Tibial nerve (tissue), 4 donors: ENCODE measurements around the gene DUSP14. TPM values are rescaled to one million over a fixed set of nuclear protein-coding genes. Genes with fewer than 3 reads are reported as not detected.

Experiments
- DNase-seq, 2 donors: peaks; one replicate each; pipeline ENCODE4 v3.0.0-alpha.2; 2019; ENCODE audit warnings: low spot score in 2 of 2
- H3K27ac ChIP-seq, 4 donors: fragments of 200-600 bp; sonication (generic) in 3 of 4; one replicate each; pipeline ENCODE4 v1.5.1; 2017 to 2019; ENCODE audit warnings: mild to moderate bottlenecking in 1 of 4
- H3K27me3 ChIP-seq, 2 donors: fragments of 200-600 bp; sonication (generic) in 1 of 2; one replicate each; pipeline versions ENCODE4 v1.5.1 to v1.6.0; 2017 to 2019
- H3K36me3 ChIP-seq, 3 donors: fragments of 200-600 bp; sonication (generic); one replicate each; pipeline ENCODE4 v1.5.1; 2018 to 2019
- H3K4me1 ChIP-seq, 4 donors: fragments of 200-600 bp; sonication (generic) in 3 of 4; one replicate each; pipeline ENCODE4 v1.5.1; 2017 to 2019
- H3K4me3 ChIP-seq, 4 donors: fragments of 200-600 bp; sonication (generic) in 3 of 4; one replicate each; pipeline ENCODE4 v1.5.1; 2017 to 2019; ENCODE audit warnings: mild to moderate bottlenecking in 1 of 4, moderate library complexity in 1 of 4
- H3K9me3 ChIP-seq, 4 donors: fragments of 200-600 bp; sonication (generic) in 3 of 4; one replicate each; pipeline ENCODE4 v1.5.1; 2017 to 2019
- EP300 ChIP-seq, 2 donors: sonication (generic); formaldehyde crosslinking; IDR thresholded peaks; one replicate each; pipeline ENCODE4 v1.6.1; 2017; ENCODE audit warnings: antibody characterized with exemption in 2 of 2, mild to moderate bottlenecking in 1 of 2
- POLR2A ChIP-seq, 2 donors: fragments of 450-650 bp; IDR thresholded peaks; one replicate each; pipeline ENCODE4 v1.6.1; 2017; ENCODE audit warnings: antibody characterized with exemption in 2 of 2, mild to moderate bottlenecking in 2 of 2, moderate library complexity in 2 of 2
- WGBS, 2 donors: methylation state at CpG; one replicate each; pipeline ENCODE4 v1.1.5; 2018; 5-methylcytosine and 5-hydroxymethylcytosine counted together
- total RNA-seq, 4 donors: library from RNA; depleted of rRNA; stranded (reverse); fragments of >200 nt; gene quantifications; one replicate each; pipeline ENCODE4 v1.1.0, GENCODE V29; 2016
- TF ChIP-seq, protein P1 (sequence below), 5 experiments: fragments of 200-600 bp in 3 of 5; fragments of 450-650 bp in 2 of 5; sonication (generic) in 3 of 5; IDR thresholded peaks; one replicate each; pipeline ENCODE4 v1.5.1; 2016 to 2019; ENCODE audit warnings: antibody characterized with exemption in 5 of 5, mild to moderate bottlenecking in 3 of 5, moderate library complexity in 2 of 5

Gene DUSP14
- total RNA-seq, 4 donors from 2014 or later: 14.7 to 27.8 (median 19.5) TPM

DNA sequence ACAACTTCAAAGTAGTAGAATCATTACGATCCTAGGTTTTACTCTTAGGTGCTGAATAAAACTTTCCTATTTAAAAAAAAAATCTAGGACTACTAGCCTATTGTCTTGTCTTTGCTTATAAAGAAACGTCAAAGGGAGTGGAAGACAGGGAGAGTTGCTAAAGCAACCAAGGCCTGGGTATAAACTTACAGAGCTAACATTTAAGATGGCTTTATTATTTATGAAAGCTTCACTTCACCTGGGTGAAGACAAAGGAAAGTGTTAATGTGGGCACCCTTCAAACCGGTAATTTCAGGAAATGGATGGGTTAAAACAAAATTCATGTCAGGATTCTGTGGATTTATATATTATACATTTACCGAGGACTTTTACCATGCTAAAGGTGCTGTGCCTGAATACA is 2.5 kb downstream of the DUSP14 start:
- no peak for DNase-seq
- H3K27ac ChIP-seq: peak overlapping the region in 3 of 4 donors; percentile 1 to 91 (median 87)
- no peaks in the 10 kb centered on the region for H3K36me3 ChIP-seq
- WGBS, 2 donors: 41 to 47% methylated on average over 4 of the region's 4 CpGs
- peaks cover 0 to 46% (median 17%) of the 10 kb centered on the region in 4 donors for H3K4me1 ChIP-seq
- TF ChIP-seq, protein P1, sequence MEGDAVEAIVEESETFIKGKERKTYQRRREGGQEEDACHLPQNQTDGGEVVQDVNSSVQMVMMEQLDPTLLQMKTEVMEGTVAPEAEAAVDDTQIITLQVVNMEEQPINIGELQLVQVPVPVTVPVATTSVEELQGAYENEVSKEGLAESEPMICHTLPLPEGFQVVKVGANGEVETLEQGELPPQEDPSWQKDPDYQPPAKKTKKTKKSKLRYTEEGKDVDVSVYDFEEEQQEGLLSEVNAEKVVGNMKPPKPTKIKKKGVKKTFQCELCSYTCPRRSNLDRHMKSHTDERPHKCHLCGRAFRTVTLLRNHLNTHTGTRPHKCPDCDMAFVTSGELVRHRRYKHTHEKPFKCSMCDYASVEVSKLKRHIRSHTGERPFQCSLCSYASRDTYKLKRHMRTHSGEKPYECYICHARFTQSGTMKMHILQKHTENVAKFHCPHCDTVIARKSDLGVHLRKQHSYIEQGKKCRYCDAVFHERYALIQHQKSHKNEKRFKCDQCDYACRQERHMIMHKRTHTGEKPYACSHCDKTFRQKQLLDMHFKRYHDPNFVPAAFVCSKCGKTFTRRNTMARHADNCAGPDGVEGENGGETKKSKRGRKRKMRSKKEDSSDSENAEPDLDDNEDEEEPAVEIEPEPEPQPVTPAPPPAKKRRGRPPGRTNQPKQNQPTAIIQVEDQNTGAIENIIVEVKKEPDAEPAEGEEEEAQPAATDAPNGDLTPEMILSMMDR (IDR thresholded peaks at IDR 0.05): no peak
- TF ChIP-seq POLR2A (IDR thresholded peaks at IDR 0.05) (no peak), EP300 (IDR thresholded peaks at IDR 0.05) (no peak)
- H3K27me3 ChIP-seq: no peaks in the 10 kb centered on the region
- H3K4me3 ChIP-seq: no peak overlapping the region
- no peaks in the 10 kb centered on the region for H3K9me3 ChIP-seq

- WGBS, 2 donors: 68 to 74% methylated on average over 2 of the region's 2 CpGs
- Histone ChIP-seq H3K4me3 (no peak overlapping the region), H3K27ac (no peak overlapping the region), H3K9me3 (no peaks in the 10 kb centered on the region), H3K4me1 (peaks cover 0 to 38% (median 14%) of the 10 kb centered on the region in 4 donors), H3K27me3 (no peaks in the 10 kb centered on the region), H3K36me3 (no peaks in the 10 kb centered on the region)
- DNase-seq: no peak
- TF ChIP-seq, protein P1 (IDR thresholded peaks at IDR 0.05): no peak
- TF ChIP-seq EP300 (IDR thresholded peaks at IDR 0.05) (no peak), POLR2A (IDR thresholded peaks at IDR 0.05) (no peak)
Measured at GRCh38 chr17:37493249-37494027, 3.7 kb downstream of the DUSP14 start.

GRCh38 chr17:37494401-37494831 is 4.7 kb downstream of the DUSP14 start:
- Histone ChIP-seq H3K27ac (no peak overlapping the region), H3K4me1 (peaks cover 0 to 31% (median 12%) of the 10 kb centered on the region in 4 donors), H3K4me3 (no peak overlapping the region), H3K9me3 (no peaks in the 10 kb centered on the region), H3K27me3 (no peaks in the 10 kb centered on the region), H3K36me3 (no peaks in the 10 kb centered on the region)
- no peak for DNase-seq
- WGBS, 2 donors: 73 to 82% methylated on average over 3 of the region's 3 CpGs
- TF ChIP-seq EP300 (IDR thresholded peaks at IDR 0.05) (no peak), POLR2A (IDR thresholded peaks at IDR 0.05) (no peak)
- TF ChIP-seq, protein P1 (IDR thresholded peaks at IDR 0.05): no peak

DNA sequence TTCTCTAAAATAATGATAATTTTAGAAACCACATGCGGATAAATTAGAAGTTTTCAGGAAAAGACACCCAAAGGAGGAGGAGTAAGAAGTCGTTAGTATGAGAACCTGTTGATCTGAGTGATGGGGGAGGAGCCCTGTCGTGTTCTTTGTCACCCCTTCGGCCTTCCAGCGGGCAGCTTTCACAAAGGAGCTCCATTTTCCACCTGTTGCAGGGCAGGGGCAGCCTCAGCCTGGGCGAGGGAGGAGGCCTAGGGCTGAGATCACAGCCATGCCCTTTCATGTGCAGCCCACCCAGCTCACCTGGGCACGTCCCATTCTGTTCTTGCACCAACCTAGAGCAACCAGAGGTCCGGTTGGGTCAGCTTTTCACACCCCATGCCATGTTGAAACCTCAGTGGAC is 5.3 kb downstream of the DUSP14 start:
- Histone ChIP-seq H3K36me3 (no peaks in the 10 kb centered on the region), H3K27me3 (no peaks in the 10 kb centered on the region), H3K4me3 (no peak overlapping the region), H3K27ac (no peak overlapping the region), H3K9me3 (no peaks in the 10 kb centered on the region), H3K4me1 (peaks cover 0 to 31% (median 12%) of the 10 kb centered on the region in 4 donors)
- DNase-seq: no peak
- TF ChIP-seq, protein P1 (IDR thresholded peaks at IDR 0.05): no peak
- TF ChIP-seq POLR2A (IDR thresholded peaks at IDR 0.05) (no peak), EP300 (IDR thresholded peaks at IDR 0.05) (no peak)
- 73 to 74% methylated on average over 8 of the region's 8 CpGs for whole genome bisulfite sequencing, 2 donors

DNA sequence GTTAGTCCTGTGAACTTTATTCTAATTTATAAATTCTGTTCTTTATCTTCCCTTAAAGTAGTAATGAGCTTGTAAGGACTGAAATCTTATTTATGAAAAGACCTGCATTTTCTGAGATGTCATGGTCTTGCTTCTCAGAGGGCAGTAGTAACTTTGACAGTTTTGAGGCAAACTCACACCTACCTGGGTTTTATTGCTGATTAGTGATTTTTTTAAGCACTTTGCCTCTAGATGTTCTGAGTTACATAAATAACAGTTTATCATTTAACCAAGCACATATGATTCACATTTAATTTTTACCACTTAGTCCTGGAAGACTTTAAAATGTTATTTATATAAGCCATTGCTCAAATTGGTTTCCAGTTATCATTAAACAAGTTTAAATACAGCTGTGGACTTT is 10.7 kb downstream of the DUSP14 start:
- Histone ChIP-seq H3K27me3 (no peaks in the 10 kb centered on the region), H3K36me3 (peaks cover 0 to 8% (median 0%) of the 10 kb centered on the region in 3 donors), H3K4me3 (no peak overlapping the region), H3K4me1 (no peaks in the 10 kb centered on the region), H3K27ac (no peak overlapping the region), H3K9me3 (no peaks in the 10 kb centered on the region)
- TF ChIP-seq, protein P1 (IDR thresholded peaks at IDR 0.05): no peak
- DNase-seq: no peak
